Prostate gland (tissue), 2 donors: ENCODE results near the gene DDI2. TPM values are rescaled to one million over a fixed set of nuclear protein-coding genes. Genes with fewer than 3 reads are reported as not detected.

Source experiments
- DNase-seq: peaks from one replicate; pipeline ENCODE4 v3.0.0-alpha.2; 2019; ENCODE audit warnings: low spot score
- H3K27ac ChIP-seq, 2 donors: fragments of 200-600 bp; sonication (generic); 2 replicates each; pipeline ENCODE4 v1.5.1; 2017 to 2019
- H3K27me3 ChIP-seq: fragments of 200-600 bp; sonication (generic); replicated peaks from 2 replicates; pipeline ENCODE4 v1.5.1; 2019; ENCODE audit not compliant: insufficient read depth
- H3K36me3 ChIP-seq, 2 donors: fragments of 200-600 bp; sonication (generic); 1 replicate in 1 of 2; 2 replicates in 1 of 2; pipeline versions ENCODE4 v1.5.1 to v1.8.1; 2017 to 2019
- H3K4me1 ChIP-seq: fragments of 200-600 bp; sonication (generic); replicated peaks from 2 replicates; pipeline ENCODE4 v1.5.1; 2019
- H3K4me3 ChIP-seq, 2 donors: fragments of 200-600 bp; sonication (generic); 2 replicates each; pipeline ENCODE4 v1.5.1; 2017 to 2019
- H3K9me3 ChIP-seq: fragments of 200-600 bp; sonication (generic); 2 replicates; pipeline ENCODE4 v1.5.1; 2017
- POLR2A ChIP-seq: fragments of 450-650 bp; IDR thresholded peaks from one replicate; pipeline ENCODE4 v1.6.1; 2016; ENCODE audit warnings: antibody characterized with exemption, mild to moderate bottlenecking
- POLR2AphosphoS5 ChIP-seq: sonication (generic); formaldehyde crosslinking; IDR thresholded peaks from one replicate; pipeline ENCODE4 v1.6.1; 2017; ENCODE audit warnings: antibody characterized with exemption
- WGBS: methylation state at CpG from one replicate; pipeline ENCODE4 v1.1.5; 2018; 5-methylcytosine and 5-hydroxymethylcytosine counted together
- intact Hi-C: fragments of 100-400 bp; cut with DNase I; formaldehyde crosslinking; loops from one replicate; pipeline ENCODE4 v1.14.2; 2022
- total RNA-seq, 2 donors: library from RNA; depleted of rRNA; stranded (reverse); fragments of >200 nt; gene quantifications; one replicate each; pipeline ENCODE4 v1.1.0, GENCODE V29; 2016
- TF ChIP-seq, protein P1 (sequence below), 4 experiments: fragments of 200-600 bp in 2 of 4; fragments of 450-650 bp in 2 of 4; sonication (generic) in 2 of 4; IDR thresholded peaks; 1 replicate in 3 of 4; 2 replicates in 1 of 4; pipeline ENCODE4 v1.5.1; 2016 to 2019; ENCODE audit warnings: antibody characterized with exemption in 4 of 4, mild to moderate bottlenecking in 2 of 4, moderate library complexity in 2 of 4

The DDI2 gene
- total RNA-seq, 2 donors from 2014 or later = 47.5 to 58.4 TPM

- 75% methylated on average over 16 of the region's 16 CpGs for WGBS
- Histone ChIP-seq H3K27ac (no peak overlapping the region), H3K36me3 (no peaks in the 10 kb centered on the region), H3K27me3 (no peaks in the 10 kb centered on the region), H3K9me3 (no peaks in the 10 kb centered on the region), H3K4me3 (no peak overlapping the region), H3K4me1 (no peaks in the 10 kb centered on the region)
- DNase-seq = no peak
- intact Hi-C loops = no loop called here
- TF ChIP-seq POLR2A = no peak
- TF ChIP-seq POLR2AphosphoS5 = no peak
- TF ChIP-seq, protein P1, sequence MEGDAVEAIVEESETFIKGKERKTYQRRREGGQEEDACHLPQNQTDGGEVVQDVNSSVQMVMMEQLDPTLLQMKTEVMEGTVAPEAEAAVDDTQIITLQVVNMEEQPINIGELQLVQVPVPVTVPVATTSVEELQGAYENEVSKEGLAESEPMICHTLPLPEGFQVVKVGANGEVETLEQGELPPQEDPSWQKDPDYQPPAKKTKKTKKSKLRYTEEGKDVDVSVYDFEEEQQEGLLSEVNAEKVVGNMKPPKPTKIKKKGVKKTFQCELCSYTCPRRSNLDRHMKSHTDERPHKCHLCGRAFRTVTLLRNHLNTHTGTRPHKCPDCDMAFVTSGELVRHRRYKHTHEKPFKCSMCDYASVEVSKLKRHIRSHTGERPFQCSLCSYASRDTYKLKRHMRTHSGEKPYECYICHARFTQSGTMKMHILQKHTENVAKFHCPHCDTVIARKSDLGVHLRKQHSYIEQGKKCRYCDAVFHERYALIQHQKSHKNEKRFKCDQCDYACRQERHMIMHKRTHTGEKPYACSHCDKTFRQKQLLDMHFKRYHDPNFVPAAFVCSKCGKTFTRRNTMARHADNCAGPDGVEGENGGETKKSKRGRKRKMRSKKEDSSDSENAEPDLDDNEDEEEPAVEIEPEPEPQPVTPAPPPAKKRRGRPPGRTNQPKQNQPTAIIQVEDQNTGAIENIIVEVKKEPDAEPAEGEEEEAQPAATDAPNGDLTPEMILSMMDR (IDR thresholded peaks at IDR 0.05) = no peak
Measured at GRCh38 chr1:15578921-15579682, 38.2 kb upstream of the DDI2 start.

- no peak for DNase-seq
- Histone ChIP-seq H3K4me1 (no peaks in the 10 kb centered on the region), H3K27me3 (no peaks in the 10 kb centered on the region), H3K36me3 (no peaks in the 10 kb centered on the region), H3K4me3 (no peak overlapping the region), H3K9me3 (no peaks in the 10 kb centered on the region), H3K27ac (no peak overlapping the region)
- intact Hi-C loops = no loop called here
- TF ChIP-seq POLR2AphosphoS5 (no peak), POLR2A (no peak)
- TF ChIP-seq, protein P1 (IDR thresholded peaks at IDR 0.05) = no peak
Measured at GRCh38 chr1:15579683-15580047, 37.6 kb upstream of the DDI2 start.

DNA sequence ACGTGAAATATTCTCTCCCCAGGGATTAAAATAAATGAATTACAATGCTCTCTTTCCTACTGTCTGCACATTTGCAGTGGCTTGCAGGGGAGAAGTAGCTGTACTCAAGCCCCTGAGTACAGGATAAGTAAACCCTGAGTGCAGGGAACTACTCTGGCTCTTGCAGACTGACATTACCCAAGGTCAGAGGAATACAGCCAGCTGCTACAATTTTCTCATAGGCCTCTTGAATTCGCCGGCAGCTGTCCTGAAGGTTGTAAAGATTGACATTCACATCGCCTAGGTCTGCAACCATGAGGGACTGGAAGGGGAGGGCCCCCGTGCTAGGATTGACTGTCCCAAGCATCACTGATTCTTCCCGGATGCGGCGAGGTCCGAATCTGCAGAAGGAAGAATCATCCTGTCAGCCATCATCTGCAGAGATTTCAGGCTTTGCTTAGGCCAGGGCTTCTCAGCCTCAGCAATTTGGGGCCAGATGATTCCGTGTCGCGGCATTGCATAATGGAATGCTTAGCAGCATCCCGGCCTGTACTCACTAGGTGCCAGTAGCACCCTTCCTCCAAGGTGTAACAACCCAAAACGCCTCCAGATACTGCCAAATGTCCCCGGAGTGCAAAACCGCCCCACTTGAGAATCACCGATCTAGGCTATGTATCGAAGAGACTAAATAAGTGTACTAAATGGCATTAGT lies 34.1 kb upstream of the DDI2 start:
- DNase-seq = no peak
- H3K9me3 ChIP-seq = no peaks in the 10 kb centered on the region
- WGBS = 98% methylated on average over 18 of the region's 18 CpGs
- intact Hi-C loops = no loop called here
- H3K4me3 ChIP-seq = no peak overlapping the region
- TF ChIP-seq, protein P1 (IDR thresholded peaks at IDR 0.05) = no peak
- TF ChIP-seq POLR2AphosphoS5 (no peak), POLR2A (no peak)
- no peaks in the 10 kb centered on the region for H3K36me3 ChIP-seq
- H3K27me3 ChIP-seq = no peaks in the 10 kb centered on the region
- H3K27ac ChIP-seq = no peak overlapping the region
- no peaks in the 10 kb centered on the region for H3K4me1 ChIP-seq

DNA sequence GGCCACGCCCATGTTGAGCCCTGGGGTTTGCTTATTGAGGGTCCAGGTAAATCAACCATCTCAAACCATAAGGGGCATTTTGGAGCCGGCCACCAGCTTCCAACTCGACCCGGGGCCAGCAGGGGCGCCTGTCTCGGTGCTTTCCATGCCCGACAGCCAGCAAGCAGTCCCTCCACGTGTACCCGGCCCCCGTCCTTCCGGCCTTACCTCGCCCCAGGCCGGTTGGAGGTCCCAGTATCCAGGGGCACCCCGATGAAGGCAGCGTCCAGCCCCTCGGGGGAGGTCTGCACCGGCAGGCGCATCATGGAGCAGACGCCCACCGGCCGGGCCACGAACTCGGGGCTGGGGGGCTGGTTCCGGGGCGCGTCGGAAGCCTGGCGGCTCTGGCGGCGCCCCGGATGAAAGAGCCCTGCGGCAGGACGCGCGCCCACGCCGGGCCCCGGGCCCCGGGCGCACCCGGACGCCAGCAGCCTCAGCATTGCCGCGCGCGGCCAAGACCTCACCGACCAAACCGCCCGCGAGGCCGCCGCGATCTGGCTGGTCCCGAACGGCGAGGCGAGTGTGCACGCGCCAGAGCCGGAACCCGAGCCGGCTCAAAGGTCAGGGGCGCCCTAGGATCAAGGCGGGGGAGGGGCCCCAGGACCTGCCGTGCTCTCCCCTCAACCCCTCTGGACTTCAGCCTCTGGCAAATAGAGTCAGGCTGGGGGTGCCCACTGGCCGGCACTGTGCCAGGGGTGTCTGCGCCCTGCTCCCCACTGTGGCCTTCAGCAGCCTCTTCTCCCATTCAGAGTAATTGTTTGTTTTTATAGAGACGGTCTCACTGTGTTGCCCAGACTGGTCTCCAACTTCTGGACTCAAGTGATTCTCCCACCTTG lies 32.5 kb upstream of the DDI2 start, which contains the start of gene AGMAT:
AGMAT (minus strand) TSS at position 563 of the 875 bp plus-strand sequence; CDS start at position 479, 84 bp downstream.
- peak within 1 kb of the TSS; percentile 30 to 45 for H3K4me3 ChIP-seq
- no peaks in the 10 kb centered on the region for H3K36me3 ChIP-seq
- H3K4me1 ChIP-seq = no peaks in the 10 kb centered on the region
- no peaks in the 10 kb centered on the region for H3K9me3 ChIP-seq
- intact Hi-C loops = no loop called here
- no peak within 1 kb of the TSS for H3K27ac ChIP-seq
- DNase-seq = no peak
- no peaks in the 10 kb centered on the region for H3K27me3 ChIP-seq
- TF ChIP-seq POLR2AphosphoS5 (no peak), POLR2A (no peak)
- TF ChIP-seq, protein P1 (IDR thresholded peaks at IDR 0.05) = no peak
- WGBS = 2% methylated on average over 53 of the region's 68 CpGs
